NCI-H226 (cell line): ENCODE measurements around the gene SREBF1.

Experiments used
- DNase-seq: peaks from one replicate; pipeline ENCODE4 v3.0.0-alpha.2; 2015

SREBF1 gene

DNA sequence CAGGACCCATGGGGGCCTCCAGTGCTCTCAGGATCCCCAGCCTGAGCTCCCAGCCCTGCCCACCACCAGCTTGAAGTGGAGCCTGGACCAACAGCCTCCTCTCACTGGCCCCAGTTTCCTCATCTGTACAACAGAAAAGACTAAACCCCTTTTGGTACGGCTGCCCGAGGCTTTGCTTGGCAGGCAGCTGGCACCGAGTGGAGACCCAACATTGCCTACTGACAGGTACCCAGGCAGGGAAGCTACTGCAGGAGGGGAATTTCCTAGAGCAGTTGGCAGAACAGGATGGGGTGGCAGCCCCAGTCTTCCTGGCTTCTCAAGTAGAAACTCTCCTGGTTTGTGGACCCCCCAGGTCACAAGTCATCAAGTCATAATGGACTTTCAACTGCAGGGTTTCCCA, 14.2 kb downstream of the SREBF1 start:
- no peak for DNase-seq

- DNase-seq: no peak
Observed at GRCh38 chr17:17822189-17822588, 14.6 kb downstream of the SREBF1 start.

DNA sequence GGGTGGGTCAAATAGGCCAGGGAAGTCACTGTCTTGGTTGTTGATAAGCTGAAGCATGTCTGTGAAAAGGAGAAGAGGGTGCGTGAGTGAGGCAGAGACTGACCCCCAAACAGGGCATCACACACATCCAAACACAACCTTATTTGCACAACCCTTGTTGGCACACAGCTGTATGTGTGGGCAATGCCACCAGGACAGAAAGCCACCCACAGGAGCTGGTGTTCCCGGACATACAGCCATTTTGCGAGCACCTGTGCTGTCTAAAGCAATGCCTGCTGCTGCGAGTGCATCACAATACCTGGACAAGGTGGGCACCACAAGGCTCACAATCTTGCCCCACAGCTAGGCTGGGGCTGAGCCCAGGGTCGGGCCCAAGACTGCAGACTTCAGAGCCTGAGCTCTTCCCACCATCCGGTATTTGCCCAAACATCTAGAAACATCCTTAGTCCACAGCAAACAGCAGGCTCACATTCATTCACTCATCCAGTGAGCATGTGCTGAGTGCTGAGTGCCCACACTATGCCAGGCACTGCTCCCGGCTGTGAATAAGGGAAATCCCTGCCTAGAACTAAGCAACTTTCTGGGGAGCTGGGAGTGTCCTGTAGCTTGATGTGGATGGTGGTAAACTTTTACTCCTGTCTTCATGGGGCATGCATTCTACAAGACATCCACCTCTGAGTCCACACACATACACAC, 16.2 kb downstream of the SREBF1 start:
- no peak for DNase-seq

- no peak for DNase-seq
Observed at GRCh38 chr17:17820046-17820445, 16.7 kb downstream of the SREBF1 start.

GRCh38 chr17:17819561-17819995, 17.2 kb downstream of the SREBF1 start:
- peak; percentile 85 for DNase-seq

- DNase-seq: no peak
Observed at GRCh38 chr17:17819111-17819510, 17.7 kb downstream of the SREBF1 start.

GRCh38 chr17:17818088-17818526, 18.7 kb downstream of the SREBF1 start:
- DNase-seq: peak; percentile 47

DNA sequence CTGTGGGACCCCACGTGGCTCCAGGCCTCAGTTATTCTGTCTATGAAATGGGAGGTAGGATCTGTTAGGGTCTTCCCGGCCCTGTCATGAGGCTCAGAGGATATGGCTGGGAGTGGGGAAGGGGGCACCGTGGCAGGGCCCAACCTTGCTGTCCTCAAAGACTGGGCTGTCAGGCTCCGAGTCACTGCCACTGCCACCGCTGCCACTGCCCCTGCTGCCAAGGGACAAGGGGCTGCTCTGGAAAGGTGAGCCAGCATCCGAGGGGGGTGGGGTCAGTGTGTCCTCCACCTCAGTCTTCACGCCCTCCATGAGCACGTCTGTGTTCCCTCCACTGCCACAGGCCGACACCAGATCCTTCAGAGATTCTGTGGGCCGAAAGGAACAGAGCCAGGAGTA, 19.2 kb downstream of the SREBF1 start:
- no peak for DNase-seq

- no peak for DNase-seq
Observed at GRCh38 chr17:17816831-17817551, 19.8 kb downstream of the SREBF1 start.

DNA sequence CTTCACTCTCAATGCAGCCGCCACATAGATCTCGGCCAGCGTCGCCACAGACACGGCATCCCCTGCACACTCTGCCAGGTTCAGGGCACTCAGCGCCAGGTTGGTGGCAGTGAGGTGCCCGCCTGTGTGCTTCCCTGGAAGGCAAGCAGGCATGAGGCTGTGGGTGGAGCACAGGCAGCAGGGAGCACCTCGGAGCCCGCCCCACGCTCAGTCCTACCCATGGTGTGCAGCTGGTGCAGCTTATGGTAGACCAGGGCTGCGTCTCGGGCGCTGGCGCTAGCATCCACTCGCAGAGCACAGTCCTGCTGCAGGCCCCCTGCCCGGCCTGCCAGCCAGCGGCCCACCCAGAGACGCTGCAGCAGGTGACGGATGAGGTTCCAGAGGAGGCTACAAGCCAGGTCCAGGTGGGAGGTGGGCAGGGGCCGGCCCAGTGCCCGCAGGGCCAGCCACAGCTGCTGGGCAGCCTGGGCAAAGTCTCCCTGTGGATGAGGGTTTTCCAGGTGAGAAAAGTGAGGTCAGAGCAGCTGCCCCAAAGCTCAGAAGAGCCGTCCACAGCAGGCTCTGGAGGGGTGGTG, 20.5 kb downstream of the SREBF1 start:
- no peak for DNase-seq

DNA sequence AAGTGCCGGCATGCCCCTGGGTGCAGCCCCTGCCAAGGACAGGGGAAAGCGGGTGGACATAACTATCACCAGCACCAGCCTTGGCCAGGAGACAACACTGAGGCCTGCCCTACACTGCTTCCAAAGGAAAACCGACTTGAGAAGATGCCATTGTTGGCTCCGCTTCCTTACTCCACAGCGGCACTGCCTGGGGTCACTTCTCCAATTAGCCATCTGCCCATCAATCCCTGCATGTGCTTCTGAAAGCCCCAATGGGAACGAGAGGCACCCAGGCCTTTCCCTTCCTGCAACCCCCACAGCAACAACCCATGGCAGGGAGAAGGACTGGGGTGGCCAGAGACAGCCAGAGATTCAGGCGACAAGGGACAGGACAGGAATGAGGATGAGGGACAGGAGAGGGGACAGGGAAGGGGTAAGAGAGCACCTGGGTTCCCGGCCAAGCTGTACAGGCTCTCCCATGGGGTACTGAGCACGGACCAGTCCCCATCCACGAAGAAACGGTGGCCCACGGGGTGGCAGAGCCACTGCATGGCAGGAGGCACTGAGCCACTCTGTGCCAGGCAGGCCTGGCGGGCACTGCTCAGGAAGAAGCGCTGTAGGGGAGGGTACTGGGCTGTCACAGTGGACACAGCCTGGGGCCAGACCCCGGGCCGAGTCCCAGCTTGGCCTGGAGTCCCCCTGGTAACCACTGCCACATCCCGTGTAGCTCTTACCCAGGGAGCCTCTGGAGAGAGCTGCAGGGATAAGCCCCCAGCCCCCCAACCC, 21.2 kb downstream of the SREBF1 start:
- no peak for DNase-seq

DNA sequence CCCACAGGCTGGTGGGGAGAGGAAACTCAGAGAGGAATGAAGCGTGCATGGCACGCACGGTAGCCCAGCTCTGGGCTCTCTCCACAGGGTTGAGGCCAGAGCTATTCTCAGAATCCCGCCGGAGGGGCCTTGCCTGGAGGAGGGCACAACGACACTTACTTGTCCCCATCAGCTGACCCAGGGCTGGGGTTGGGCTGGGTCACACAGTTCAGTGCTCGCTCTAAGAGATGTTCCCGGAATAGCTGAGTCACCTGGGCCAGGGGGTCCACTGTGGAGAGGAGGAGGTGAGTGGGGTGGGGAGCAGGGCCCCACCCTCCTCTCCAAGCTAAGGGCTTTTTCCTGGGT, 21.8 kb downstream of the SREBF1 start:
- DNase-seq: no peak

- DNase-seq: no peak
Observed at GRCh38 chr17:17814162-17815061, 22.4 kb downstream of the SREBF1 start.

DNA sequence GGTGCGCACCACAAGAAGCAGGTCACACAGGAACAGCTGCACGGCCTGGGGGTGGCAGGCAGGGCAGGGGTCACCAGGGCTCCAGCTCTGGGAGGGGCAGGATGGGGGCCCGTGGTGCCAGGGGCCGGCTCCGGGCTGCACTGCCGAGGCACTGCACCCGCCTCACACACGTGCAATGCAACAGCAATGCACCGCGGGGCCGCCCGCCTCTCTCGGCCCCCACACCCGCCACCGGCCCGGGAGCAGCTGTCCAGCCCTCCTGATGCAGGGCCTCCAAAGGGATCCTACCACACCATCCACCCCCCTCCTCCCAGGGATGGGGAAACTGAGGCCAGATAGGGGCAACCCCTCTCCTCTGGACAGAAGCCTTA, 23.1 kb downstream of the SREBF1 start:
- DNase-seq: no peak

DNA sequence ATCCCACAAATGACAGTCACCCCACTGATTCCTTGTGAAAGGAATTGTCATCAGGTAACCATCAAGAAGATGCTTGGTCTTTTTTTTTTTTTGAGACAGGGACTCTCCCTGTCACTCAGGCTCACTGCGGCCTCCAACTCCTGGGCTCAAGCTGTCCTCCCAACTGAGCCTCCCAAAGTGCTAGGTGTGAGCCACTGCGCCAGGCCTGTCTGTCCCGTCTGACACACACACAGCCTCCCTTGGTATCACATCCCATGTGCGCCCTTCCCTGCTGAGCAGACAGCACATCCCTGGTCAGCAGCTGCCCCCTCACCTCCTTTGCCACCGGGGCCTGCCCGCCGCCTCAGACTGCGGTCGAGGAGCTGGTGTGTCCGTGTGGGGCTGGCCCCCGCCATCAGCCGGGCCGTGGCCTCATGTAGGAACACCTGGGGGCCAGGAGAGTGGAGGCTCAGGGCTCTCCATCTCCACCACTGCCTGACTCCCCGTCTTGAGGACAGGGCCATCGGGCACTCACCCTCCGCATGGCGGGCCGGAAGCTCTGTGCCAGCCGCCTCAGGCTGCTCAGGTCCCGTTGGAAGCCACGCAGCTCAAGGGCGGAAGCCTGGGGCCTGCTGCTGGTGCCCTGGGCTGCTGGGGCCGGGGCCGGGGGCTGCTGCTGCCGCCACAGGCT, 23.6 kb downstream of the SREBF1 start:
- no peak for DNase-seq

GRCh38 chr17:17812211-17813054, 24.4 kb downstream of the SREBF1 start:
- DNase-seq: peak; percentile 43

DNA sequence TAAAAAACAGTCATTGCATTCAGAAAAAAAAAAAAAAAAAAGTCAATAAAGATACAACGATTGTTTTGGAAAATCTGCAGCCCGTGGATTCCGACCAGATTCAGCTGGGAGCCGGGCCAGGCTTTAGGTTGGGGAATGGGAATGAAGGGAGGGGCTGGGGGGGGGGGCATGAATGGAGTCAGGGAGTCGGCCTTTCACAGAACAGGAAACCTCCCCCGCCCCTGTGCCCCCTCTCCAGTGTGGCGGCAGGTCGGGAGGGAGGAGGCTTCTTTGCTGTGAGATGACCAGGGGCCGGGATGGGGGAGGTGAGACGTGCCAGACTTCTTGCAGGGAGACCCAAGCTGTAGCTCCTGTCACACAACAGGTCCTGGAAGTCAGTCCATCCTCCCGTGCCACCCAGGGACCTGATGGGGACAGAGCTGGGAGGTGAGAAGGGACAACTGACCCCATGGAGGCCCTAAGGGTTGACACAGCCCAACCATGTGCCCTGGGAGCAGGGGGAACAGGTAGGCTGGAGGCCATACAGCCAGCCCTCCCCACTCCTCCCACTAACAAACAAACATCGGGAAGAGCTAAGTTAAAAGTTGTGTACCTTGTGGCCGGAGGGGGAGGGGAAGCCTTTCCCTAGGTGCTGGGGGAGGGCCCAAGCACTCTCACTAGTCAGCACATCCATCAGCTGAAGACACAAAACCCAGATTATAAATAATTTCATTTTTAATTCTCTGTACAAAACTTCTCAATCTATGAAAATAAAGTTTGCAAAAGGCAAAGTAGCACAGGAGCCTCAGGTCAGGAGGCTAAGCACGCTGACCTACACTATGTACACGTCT, 25.2 kb downstream of the SREBF1 start:
- no peak for DNase-seq

DNA sequence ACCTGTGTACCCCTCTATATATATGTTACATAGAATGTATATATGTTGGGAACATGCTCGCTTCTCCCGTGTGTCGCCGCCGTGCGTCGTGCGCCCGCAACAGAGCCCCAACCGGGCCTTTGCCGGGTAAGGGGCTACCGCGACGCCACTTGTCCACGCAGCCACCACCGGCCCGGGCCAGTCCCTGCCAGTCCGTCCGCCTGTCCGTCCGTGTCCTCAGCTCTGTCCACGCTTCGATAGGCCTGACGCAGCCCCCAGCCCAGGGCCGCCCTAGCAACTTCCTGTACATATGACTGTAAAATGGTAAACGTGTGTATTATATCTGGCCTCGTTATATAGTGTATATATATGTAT, 25.9 kb downstream of the SREBF1 start:
- DNase-seq: no peak

GRCh38 chr17:17810084-17810894, 26.5 kb downstream of the SREBF1 start:
- no peak for DNase-seq
